Measurements from ENCODE around the gene FCN1. TPM values are rescaled to one million over a fixed set of nuclear protein-coding genes. Genes with fewer than 3 reads are reported as not detected.

The FCN1 gene
- total RNA-seq, 1 donor from 2014 or later: not detected

DNA sequence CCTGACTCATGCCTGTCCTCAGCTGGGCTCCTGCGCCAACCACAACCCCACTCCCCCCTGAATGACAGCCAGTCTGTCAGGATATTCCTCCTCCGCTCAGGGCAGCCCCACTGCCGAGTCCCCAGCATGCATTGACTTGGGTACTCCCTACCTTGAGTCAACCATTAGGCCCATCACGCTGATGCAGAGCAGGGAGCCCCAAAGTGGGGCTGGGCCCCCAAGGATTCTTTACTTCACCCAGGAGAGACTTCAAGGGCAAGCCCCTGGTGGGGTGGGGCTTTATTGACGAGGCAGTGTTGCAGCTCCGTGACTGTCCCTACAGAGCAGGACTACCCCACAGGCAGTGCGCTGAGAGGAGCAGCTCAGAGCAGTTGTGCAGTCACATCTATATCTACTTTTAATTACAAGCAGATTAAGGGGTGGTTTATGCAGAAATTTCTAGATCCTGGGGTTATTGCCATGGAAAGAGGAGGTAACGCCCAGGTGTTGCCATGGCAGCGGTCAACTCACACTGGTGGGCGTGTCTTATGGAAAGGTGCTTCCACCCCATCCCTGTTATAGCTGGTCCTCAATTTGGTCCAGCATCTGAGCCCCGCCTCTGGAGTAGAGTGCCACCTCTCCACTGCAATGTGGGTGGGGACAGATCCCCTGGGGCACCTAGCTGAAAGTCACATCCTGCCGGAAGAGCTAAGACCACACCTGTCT is 32.1 kb upstream of the FCN1 start:
- no peaks in the 10 kb centered on the region for H3K36me3 Mint-ChIP-seq (ENCODE audit: insufficient read depth)
- H3K9me3 Mint-ChIP-seq (ENCODE audit: low read depth): no peaks in the 10 kb centered on the region
- TF ChIP-seq, protein P1, sequence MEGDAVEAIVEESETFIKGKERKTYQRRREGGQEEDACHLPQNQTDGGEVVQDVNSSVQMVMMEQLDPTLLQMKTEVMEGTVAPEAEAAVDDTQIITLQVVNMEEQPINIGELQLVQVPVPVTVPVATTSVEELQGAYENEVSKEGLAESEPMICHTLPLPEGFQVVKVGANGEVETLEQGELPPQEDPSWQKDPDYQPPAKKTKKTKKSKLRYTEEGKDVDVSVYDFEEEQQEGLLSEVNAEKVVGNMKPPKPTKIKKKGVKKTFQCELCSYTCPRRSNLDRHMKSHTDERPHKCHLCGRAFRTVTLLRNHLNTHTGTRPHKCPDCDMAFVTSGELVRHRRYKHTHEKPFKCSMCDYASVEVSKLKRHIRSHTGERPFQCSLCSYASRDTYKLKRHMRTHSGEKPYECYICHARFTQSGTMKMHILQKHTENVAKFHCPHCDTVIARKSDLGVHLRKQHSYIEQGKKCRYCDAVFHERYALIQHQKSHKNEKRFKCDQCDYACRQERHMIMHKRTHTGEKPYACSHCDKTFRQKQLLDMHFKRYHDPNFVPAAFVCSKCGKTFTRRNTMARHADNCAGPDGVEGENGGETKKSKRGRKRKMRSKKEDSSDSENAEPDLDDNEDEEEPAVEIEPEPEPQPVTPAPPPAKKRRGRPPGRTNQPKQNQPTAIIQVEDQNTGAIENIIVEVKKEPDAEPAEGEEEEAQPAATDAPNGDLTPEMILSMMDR (IDR thresholded peaks at IDR 0.05; ENCODE audit: unreplicated experiment): no peak
- no peak overlapping the region for H3K4me3 Mint-ChIP-seq (ENCODE audit: low read depth)
- no peak for DNase-seq (ENCODE audit: low spot score, unreplicated experiment)
- H3K4me1 Mint-ChIP-seq (ENCODE audit: low read depth): no peaks in the 10 kb centered on the region
- H3K27ac Mint-ChIP-seq: peak overlapping the region; percentile 12
- H3K27me3 Mint-ChIP-seq: peaks cover 3% of the 10 kb centered on the region

DNA sequence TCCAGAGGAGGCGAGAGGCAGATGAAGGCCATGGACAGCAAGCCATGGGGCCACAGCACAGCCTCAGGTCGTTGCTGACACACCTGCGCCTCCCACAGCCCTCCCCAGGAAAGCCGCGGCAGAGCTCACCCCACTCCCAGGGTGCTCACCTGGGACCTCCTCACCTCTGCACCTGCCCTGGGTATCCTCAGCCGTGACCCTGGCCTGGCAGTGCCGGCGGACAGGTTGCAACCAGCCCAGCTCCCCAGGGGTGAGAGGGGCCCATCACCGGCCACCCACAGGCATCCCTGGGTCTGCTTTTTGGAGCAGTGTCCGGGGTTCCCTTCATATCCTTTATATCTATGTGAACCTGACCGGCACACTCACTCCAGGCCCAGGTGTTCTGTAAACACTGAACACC is 30.4 kb upstream of the FCN1 start:
- peaks cover 3% of the 10 kb centered on the region for H3K4me1 Mint-ChIP-seq (ENCODE audit: low read depth)
- no peak overlapping the region for H3K27ac Mint-ChIP-seq
- TF ChIP-seq, protein P1 (IDR thresholded peaks at IDR 0.05; ENCODE audit: unreplicated experiment): no peak
- peaks cover 9% of the 10 kb centered on the region for H3K27me3 Mint-ChIP-seq
- H3K36me3 Mint-ChIP-seq (ENCODE audit: insufficient read depth): no peaks in the 10 kb centered on the region
- no peak overlapping the region for H3K4me3 Mint-ChIP-seq (ENCODE audit: low read depth)
- DNase-seq (ENCODE audit: low spot score, unreplicated experiment): no peak
- H3K9me3 Mint-ChIP-seq (ENCODE audit: low read depth): no peaks in the 10 kb centered on the region

DNA sequence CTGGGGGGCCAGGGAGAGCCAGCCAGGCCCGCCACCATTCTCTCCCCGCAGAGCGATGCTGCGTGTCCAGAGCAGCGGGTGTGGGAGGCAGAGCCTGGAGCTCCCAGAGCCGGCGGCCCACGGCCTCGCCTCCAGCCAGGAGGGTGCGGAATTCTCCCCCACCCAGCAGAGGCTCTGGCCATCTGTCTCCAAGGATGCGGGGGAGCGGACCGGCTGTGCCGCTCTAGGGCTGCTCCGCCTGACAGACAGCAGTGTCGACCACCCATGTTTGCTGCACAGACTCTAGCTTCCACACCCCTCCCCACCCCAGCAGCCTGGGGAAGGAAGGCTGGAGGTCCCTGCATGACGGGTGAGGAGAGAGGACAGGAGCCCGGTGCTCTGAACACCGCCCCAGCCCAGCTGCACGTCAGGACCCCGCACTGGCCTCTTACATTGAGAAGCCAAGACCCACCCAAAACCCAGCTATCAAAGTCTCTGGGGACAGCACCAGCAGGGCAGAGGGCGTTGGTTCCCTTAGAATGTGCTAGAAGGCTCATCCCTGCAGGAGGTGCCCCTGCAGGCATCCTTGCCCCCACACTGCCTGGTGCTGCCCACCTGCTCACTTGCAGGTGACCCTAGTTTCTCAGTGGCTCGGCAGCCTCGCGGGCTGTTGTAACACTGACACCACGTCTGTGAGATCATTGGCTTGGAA is 29.7 kb upstream of the FCN1 start:
- Mint-ChIP-seq H3K27me3 (peaks cover 14% of the 10 kb centered on the region), H3K4me3 (ENCODE audit: low read depth) (no peak overlapping the region), H3K36me3 (ENCODE audit: insufficient read depth) (no peaks in the 10 kb centered on the region), H3K9me3 (ENCODE audit: low read depth) (no peaks in the 10 kb centered on the region), H3K27ac (no peak overlapping the region), H3K4me1 (ENCODE audit: low read depth) (peaks cover 3% of the 10 kb centered on the region)
- no peak for DNase-seq (ENCODE audit: low spot score, unreplicated experiment)
- TF ChIP-seq, protein P1 (IDR thresholded peaks at IDR 0.05; ENCODE audit: unreplicated experiment): no peak

DNA sequence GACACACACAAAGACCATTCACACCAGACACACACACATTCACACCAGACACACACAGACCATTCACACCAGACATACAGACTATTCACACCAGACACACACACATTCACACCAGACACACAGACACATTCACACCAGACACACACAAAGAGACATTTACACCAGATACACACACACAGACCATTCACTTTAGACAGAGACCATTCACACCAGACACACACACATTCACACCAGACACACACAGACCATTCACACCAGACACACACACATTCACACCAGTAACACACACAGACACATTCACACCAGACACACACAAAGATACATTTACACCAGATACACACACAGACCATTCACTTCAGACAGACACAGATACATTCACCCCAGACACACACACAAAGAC is 29.0 kb upstream of the FCN1 start:
- H3K4me1 Mint-ChIP-seq (ENCODE audit: low read depth): peaks cover 3% of the 10 kb centered on the region
- H3K27ac Mint-ChIP-seq: no peak overlapping the region
- no peaks in the 10 kb centered on the region for H3K9me3 Mint-ChIP-seq (ENCODE audit: low read depth)
- no peak for DNase-seq (ENCODE audit: low spot score, unreplicated experiment)
- no peak overlapping the region for H3K4me3 Mint-ChIP-seq (ENCODE audit: low read depth)
- peaks cover 17% of the 10 kb centered on the region for H3K27me3 Mint-ChIP-seq
- H3K36me3 Mint-ChIP-seq (ENCODE audit: insufficient read depth): no peaks in the 10 kb centered on the region
- TF ChIP-seq, protein P1 (IDR thresholded peaks at IDR 0.05; ENCODE audit: unreplicated experiment): no peak

DNA sequence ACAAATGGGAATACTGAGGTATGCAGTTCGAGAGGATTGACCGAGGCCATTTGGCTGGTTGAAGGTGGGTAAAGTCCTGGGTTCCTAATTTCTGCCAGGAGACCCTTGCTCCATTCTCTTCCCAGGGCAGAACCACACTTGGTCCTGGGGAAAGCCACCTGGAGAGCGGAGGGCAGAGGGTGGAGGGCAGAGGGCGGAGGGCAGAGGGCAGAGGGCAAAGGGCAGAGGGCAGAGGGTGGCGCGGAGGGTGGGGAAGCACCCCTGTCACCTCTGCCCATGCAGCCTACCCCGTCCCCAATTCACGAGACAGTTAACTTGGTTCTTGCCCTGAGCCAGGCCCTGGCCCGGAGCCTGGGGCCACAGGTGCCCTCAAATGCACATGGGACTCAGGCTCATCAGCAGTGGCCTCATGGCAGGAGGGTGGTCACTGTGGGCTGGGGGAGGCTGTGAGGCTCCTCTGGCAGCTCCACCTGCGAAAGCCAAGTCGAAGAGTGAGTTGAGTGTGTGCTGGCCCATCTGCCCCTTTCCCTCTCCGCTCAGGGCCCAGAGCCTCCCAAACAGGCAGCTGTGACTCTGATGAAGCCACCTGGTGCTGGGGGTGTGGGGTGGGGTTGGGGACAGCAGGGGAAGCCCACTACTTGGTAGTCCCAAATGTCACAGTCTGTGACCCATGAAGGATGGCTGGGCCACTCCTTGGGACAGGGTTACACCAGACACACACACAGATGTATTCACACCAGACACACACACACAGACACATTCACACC is 28.0 kb upstream of the FCN1 start:
- Mint-ChIP-seq H3K27ac (no peak overlapping the region), H3K27me3 (peaks cover 21% of the 10 kb centered on the region), H3K4me1 (ENCODE audit: low read depth) (peaks cover 3% of the 10 kb centered on the region), H3K9me3 (ENCODE audit: low read depth) (no peaks in the 10 kb centered on the region), H3K36me3 (ENCODE audit: insufficient read depth) (no peaks in the 10 kb centered on the region), H3K4me3 (ENCODE audit: low read depth) (no peak overlapping the region)
- TF ChIP-seq, protein P1 (IDR thresholded peaks at IDR 0.05; ENCODE audit: unreplicated experiment): no peak
- no peak for DNase-seq (ENCODE audit: low spot score, unreplicated experiment)
